Fibroblast of lung (primary cell): ENCODE data around the gene NCOA4.

ENCODE experiments used
- CTCF ChIP-seq, 2 donors: IDR thresholded peaks in 1 of 2; conservative IDR thresholded peaks in 1 of 2; 1 replicate in 1 of 2; 2 replicates in 1 of 2; pipeline ENCODE4 v1.5.1; 2011 to 2012; ENCODE audit warnings: low read length in 2 of 2, control low read depth in 1 of 2, inconsistent platforms in 1 of 2, low read depth in 1 of 2, mild to moderate bottlenecking in 1 of 2
- EZH2 ChIP-seq: IDR thresholded peaks from 2 replicates; pipeline ENCODE4 v1.5.1; 2012; ENCODE audit warnings: low read length, control low read depth, mild to moderate bottlenecking; ENCODE audit errors: missing control alignments

GRCh38 chr10:46026106-46026505 is 4.3 kb downstream of the NCOA4 start:
- TF ChIP-seq CTCF (conservative IDR thresholded peaks at IDR 0.05 in 1 of 2, IDR thresholded peaks at IDR 0.05 in 1 of 2; ENCODE audit: low read depth in 1 of 2, low read length in 2 of 2), result no peak
- TF ChIP-seq EZH2, result no peak
